ENCODE results near the gene B3GNT7. TPM values are rescaled to one million over a fixed set of nuclear protein-coding genes. Genes with fewer than 3 reads are reported as not detected.
A peak's percentile ranks its signal among the peaks of the same experiment; 100 is the strongest.

B3GNT7 gene
- total RNA-seq, 4 donors from 2014 or later = 3.0 to 5.7 (median 3.6) TPM

- peaks cover 0 to 7% (median 0%) of the 10 kb centered on the region in 3 donors for H3K9me3 ChIP-seq
- ATAC-seq = peak; percentile 50
- 62% methylated on average over 10 of the region's 26 CpGs; no CpG with 5 or more reads in 1 of the 2 donors for WGBS, 2 donors (ENCODE audit: low coverage in 1 of 2)
- no peak overlapping the region for H3K4me3 ChIP-seq
- no peak for TF ChIP-seq POLR2A (IDR thresholded peaks at IDR 0.05)
- H3K27ac ChIP-seq = peak overlapping the region in 2 of 4 donors; percentile 43 to 44
- H3K36me3 ChIP-seq = peaks cover 0 to 13% of the 10 kb centered on the region in 2 donors
- H3K4me1 ChIP-seq = peaks cover 0 to 10% (median 0%) of the 10 kb centered on the region in 3 donors
- peaks cover 11% of the 10 kb centered on the region for H3K27me3 ChIP-seq
Measured at GRCh38 chr2:231387904-231388724, 7.4 kb upstream of the B3GNT7 start.

- Histone ChIP-seq H3K9me3 (peaks cover 0 to 7% (median 0%) of the 10 kb centered on the region in 3 donors), H3K4me1 (peaks cover 0 to 10% (median 0%) of the 10 kb centered on the region in 3 donors), H3K4me3 (no peak overlapping the region), H3K27me3 (peaks cover 18% of the 10 kb centered on the region), H3K27ac (peak overlapping the region in 2 of 4 donors; percentile 43 to 44), H3K36me3 (peaks cover 0 to 13% of the 10 kb centered on the region in 2 donors)
- ATAC-seq = peak; percentile 5
- WGBS, 2 donors (ENCODE audit: low coverage in 1 of 2) = 86 to 92% methylated on average over 3 of the region's 15 CpGs
- TF ChIP-seq POLR2AphosphoS5 (IDR thresholded peaks at IDR 0.05) (no peak), EP300 (IDR thresholded peaks at IDR 0.05) (no peak)
Measured at GRCh38 chr2:231388725-231389346, 6.7 kb upstream of the B3GNT7 start.

- H3K4me1 ChIP-seq = peaks cover 0 to 21% (median 0%) of the 10 kb centered on the region in 3 donors
- TF ChIP-seq POLR2AphosphoS5 (IDR thresholded peaks at IDR 0.05) = no peak
- TF ChIP-seq POLR2A (IDR thresholded peaks at IDR 0.05) = no peak
- TF ChIP-seq CTCF (IDR thresholded peaks at IDR 0.05) = no peak
- TF ChIP-seq EP300 (IDR thresholded peaks at IDR 0.05) = no peak
- H3K27ac ChIP-seq = no peak overlapping the region
- H3K9me3 ChIP-seq = no peaks in the 10 kb centered on the region
- no peak overlapping the region for H3K4me3 ChIP-seq
- peaks cover 37% of the 10 kb centered on the region for H3K27me3 ChIP-seq
- WGBS, 2 donors (ENCODE audit: low coverage in 1 of 2) = 77 to 90% methylated on average over 2 to 7 of the region's 8 CpGs
- no peak for ATAC-seq
- H3K36me3 ChIP-seq = peaks cover 0 to 10% of the 10 kb centered on the region in 2 donors
Measured at GRCh38 chr2:231390667-231391066, 4.8 kb upstream of the B3GNT7 start.

- H3K27me3 ChIP-seq = peaks cover 49% of the 10 kb centered on the region
- H3K9me3 ChIP-seq = no peaks in the 10 kb centered on the region
- no peak overlapping the region for H3K4me3 ChIP-seq
- H3K36me3 ChIP-seq = no peaks in the 10 kb centered on the region
- WGBS, 2 donors (ENCODE audit: low coverage in 1 of 2) = 90% methylated on average over 2 of the region's 7 CpGs; no CpG with 5 or more reads in 1 of the 2 donors
- no peak overlapping the region for H3K27ac ChIP-seq
- H3K4me1 ChIP-seq = peaks cover 0 to 29% (median 3%) of the 10 kb centered on the region in 3 donors
- ATAC-seq = no peak
- TF ChIP-seq POLR2AphosphoS5 (IDR thresholded peaks at IDR 0.05) = no peak
- no peak for TF ChIP-seq POLR2A (IDR thresholded peaks at IDR 0.05)
- TF ChIP-seq CTCF (IDR thresholded peaks at IDR 0.05) = no peak
- no peak for TF ChIP-seq EP300 (IDR thresholded peaks at IDR 0.05)
Measured at GRCh38 chr2:231391981-231392380, 3.5 kb upstream of the B3GNT7 start.

GRCh38 chr2:231392431-231393148, 2.9 kb upstream of the B3GNT7 start:
- Histone ChIP-seq H3K4me3 (no peak overlapping the region), H3K36me3 (no peaks in the 10 kb centered on the region), H3K27me3 (peaks cover 49% of the 10 kb centered on the region), H3K9me3 (no peaks in the 10 kb centered on the region), H3K4me1 (peaks cover 0 to 29% (median 3%) of the 10 kb centered on the region in 3 donors), H3K27ac (no peak overlapping the region)
- ATAC-seq = no peak
- TF ChIP-seq POLR2A (IDR thresholded peaks at IDR 0.05) = no peak
- no peak for TF ChIP-seq POLR2AphosphoS5 (IDR thresholded peaks at IDR 0.05)
- no peak for TF ChIP-seq EP300 (IDR thresholded peaks at IDR 0.05)
- no peak for TF ChIP-seq CTCF (IDR thresholded peaks at IDR 0.05)
- WGBS, 2 donors (ENCODE audit: low coverage in 1 of 2) = 73 to 88% methylated on average over 4 of the region's 14 CpGs
